ENCODE measurements around the gene TBXA2R.
A peak's percentile ranks its signal among the peaks of the same experiment; 100 is the strongest.

The TBXA2R gene

GRCh38 chr19:3591876-3592613 is 14.6 kb downstream of the TBXA2R start:
- no peak for DNase-seq (ENCODE audit: low read depth)
- no peak for TF ChIP-seq CTCF (conservative IDR thresholded peaks at IDR 0.05; ENCODE audit: low read depth, low read length)
- H3K4me3 ChIP-seq (ENCODE audit: low read length): no peak overlapping the region

- no peak for DNase-seq (ENCODE audit: low read depth)
- TF ChIP-seq CTCF (conservative IDR thresholded peaks at IDR 0.05; ENCODE audit: low read depth, low read length): no peak
- H3K4me3 ChIP-seq (ENCODE audit: low read length): no peak overlapping the region
These were observed 15.6 kb downstream of the TBXA2R start for GRCh38 chr19:3590991-3591659.

GRCh38 chr19:3589949-3590348 is 16.7 kb downstream of the TBXA2R start:
- no peak for DNase-seq (ENCODE audit: low read depth)
- no peak overlapping the region for H3K4me3 ChIP-seq (ENCODE audit: low read length)
- TF ChIP-seq CTCF (conservative IDR thresholded peaks at IDR 0.05; ENCODE audit: low read depth, low read length): no peak

GRCh38 chr19:3589439-3589838 is 17.2 kb downstream of the TBXA2R start:
- H3K4me3 ChIP-seq (ENCODE audit: low read length): no peak overlapping the region
- no peak for TF ChIP-seq CTCF (conservative IDR thresholded peaks at IDR 0.05; ENCODE audit: low read depth, low read length)
- DNase-seq (ENCODE audit: low read depth): no peak

GRCh38 chr19:3586707-3587346 is 19.8 kb downstream of the TBXA2R start:
- no peak for DNase-seq (ENCODE audit: low read depth)
- TF ChIP-seq CTCF (conservative IDR thresholded peaks at IDR 0.05; ENCODE audit: low read depth, low read length): no peak
- no peak overlapping the region for H3K4me3 ChIP-seq (ENCODE audit: low read length)

GRCh38 chr19:3586127-3586626 is 20.5 kb downstream of the TBXA2R start:
- TF ChIP-seq CTCF (conservative IDR thresholded peaks at IDR 0.05; ENCODE audit: low read depth, low read length): peak; percentile 56
- no peak for DNase-seq (ENCODE audit: low read depth)
- no peak overlapping the region for H3K4me3 ChIP-seq (ENCODE audit: low read length)
